NCI-H2029 treated with DMSO at 0.1 percent for 48 hours (cell line): ENCODE measurements around the gene ARAP1.
"Not testable (repeated sequence)": the region's sequence is repeated elsewhere in the genome, so short reads cannot be mapped to it uniquely, and the experiment has no call there.

Experiments used
- DNase-seq: peaks from one replicate; lab custom pipeline; 2025; lab: John Stamatoyannopoulos, UW

Gene ARAP1

GRCh38 chr11:72752088-72752914, at the start of gene ARAP1:
Gene ARAP1 (minus strand): TSS chr11:72752408. CDS start chr11:72727128, 25,280 bp downstream.
- DNase-seq = peak; percentile 50

- DNase-seq = no peak
These were observed 47.2 kb upstream of the ARAP1 start for GRCh38 chr11:72799441-72799840.

- DNase-seq = no peak
These were observed 46.2 kb upstream of the ARAP1 start for GRCh38 chr11:72798361-72798760.

- peak; percentile 85 for DNase-seq
These were observed 41.5 kb upstream of the ARAP1 start, which contains the start of gene STARD10 for GRCh38 chr11:72793425-72794367. Gene STARD10 (minus strand): TSS chr11:72794047. CDS start chr11:72781181, 12,866 bp downstream.

GRCh38 chr11:72793076-72793424, 40.8 kb upstream of the ARAP1 start:
- DNase-seq = no peak

- no peak for DNase-seq
These were observed 40.3 kb upstream of the ARAP1 start for GRCh38 chr11:72792437-72793021.

- not testable (repeated sequence) for DNase-seq
These were observed 39.0 kb upstream of the ARAP1 start for GRCh38 chr11:72791228-72791627.

GRCh38 chr11:72789493-72790131, 37.4 kb upstream of the ARAP1 start:
- DNase-seq = no peak

GRCh38 chr11:72788241-72788640, 36.0 kb upstream of the ARAP1 start:
- no peak for DNase-seq

- DNase-seq = peak; percentile 34
These were observed 35.3 kb upstream of the ARAP1 start for GRCh38 chr11:72787216-72788104.

GRCh38 chr11:72786305-72787215, 34.4 kb upstream of the ARAP1 start:
- peak; percentile 86 for DNase-seq

- DNase-seq = no peak
These were observed 32.5 kb upstream of the ARAP1 start for GRCh38 chr11:72784662-72785061.

GRCh38 chr11:72783144-72783905, 31.1 kb upstream of the ARAP1 start:
- DNase-seq = no peak

- peak; percentile 36 for DNase-seq
These were observed 30.1 kb upstream of the ARAP1 start for GRCh38 chr11:72782081-72782920.

- DNase-seq = no peak
These were observed 29.3 kb upstream of the ARAP1 start for GRCh38 chr11:72781313-72782080.

- DNase-seq = no peak
These were observed 28.8 kb upstream of the ARAP1 start for GRCh38 chr11:72781063-72781312.

GRCh38 chr11:72780296-72781062, 28.3 kb upstream of the ARAP1 start:
- no peak for DNase-seq
